B cell (primary cell): ENCODE results near the gene SEC14L5. TPM values are rescaled to one million over a fixed set of nuclear protein-coding genes. Genes with fewer than 3 reads are reported as not detected.

Experiments
- ATAC-seq: fragments of 200-7000 bp; cut with Tn5 transposase; one replicate; pipeline ENCODE4 v1.10.0; 2021; ENCODE audit warnings: low read depth, mild to moderate bottlenecking, moderate number of reproducible peaks, moderate library complexity
- CTCF ChIA-PET: fragments of 350-600 bp; sonication (Branson Sonifier 250); formaldehyde crosslinking; loops from one replicate; lab custom pipeline; 2021; ENCODE audit warnings: antibody characterized with exemption, inconsistent platforms; lab: Charles Lee
- POLR2A ChIA-PET: fragments of 350-600 bp; sonication (Branson Sonifier 250); formaldehyde crosslinking; loops from one replicate; lab custom pipeline; 2021; ENCODE audit warnings: antibody characterized with exemption; lab: Charles Lee
- DNase-seq: peaks from one replicate; pipeline ENCODE4 v3.0.0; 2013
- H2AFZ ChIP-seq: 2 replicates; pipeline ENCODE4 v1.6.1; 2012; ENCODE audit warnings: mild to moderate bottlenecking, low read depth, low read length; ENCODE audit not compliant: insufficient read depth, poor library complexity, severe bottlenecking
- H3K27ac ChIP-seq, 2 donors: 1 replicate in 1 of 2; 2 replicates in 1 of 2; pipeline ENCODE4 v1.5.1; 2012 to 2013; ENCODE audit warnings: low read length in 2 of 2, mild to moderate bottlenecking in 2 of 2, moderate library complexity in 1 of 2
- H3K27me3 ChIP-seq, 4 experiments: fragments of 200-600 bp in 1 of 4; sonication (generic) in 1 of 4; replicated peaks in 1 of 4; 1 replicate in 2 of 4; 2 replicates in 2 of 4; pipeline versions ENCODE4 v1.6.1 to v1.7.0; 2013 to 2016; ENCODE audit warnings: low read length in 3 of 4, mild to moderate bottlenecking in 2 of 4, mixed read lengths in 1 of 4, moderate library complexity in 1 of 4; ENCODE audit not compliant: insufficient read depth in 4 of 4, control insufficient read depth in 3 of 4; ENCODE audit errors: control extremely low read depth in 1 of 4
- H3K36me3 ChIP-seq, 2 experiments: replicated peaks in 1 of 2; 1 replicate in 1 of 2; 2 replicates in 1 of 2; pipeline versions ENCODE4 v1.6.1 to v1.7.1; 2013; ENCODE audit warnings: low read length in 1 of 2; ENCODE audit not compliant: insufficient read depth in 2 of 2, control insufficient read depth in 1 of 2; ENCODE audit errors: control extremely low read depth in 1 of 2, extremely low read depth in 1 of 2
- H3K4me1 ChIP-seq, 2 donors: fragments of 200-600 bp in 1 of 2; sonication (generic) in 1 of 2; 1 replicate in 1 of 2; 2 replicates in 1 of 2; pipeline versions ENCODE4 v1.5.1 to v1.6.1; 2013 to 2017; ENCODE audit warnings: low read length in 2 of 2; ENCODE audit not compliant: control insufficient read depth in 2 of 2, insufficient read depth in 2 of 2
- H3K4me2 ChIP-seq: replicated peaks from 2 replicates; pipeline ENCODE3; 2012; ENCODE audit warnings: mild to moderate bottlenecking, low read depth, low read length; ENCODE audit not compliant: poor library complexity, severe bottlenecking
- H3K4me3 ChIP-seq, 5 experiments: fragments of 200-600 bp in 1 of 5; sonication (generic) in 1 of 5; 1 replicate in 3 of 5; 2 replicates in 2 of 5; pipeline versions ENCODE4 v1.5.1 to v1.7.0; 2011 to 2016; ENCODE audit warnings: low read length in 4 of 5, mild to moderate bottlenecking in 4 of 5, low read depth in 2 of 5, control low read depth in 1 of 5, moderate library complexity in 1 of 5; ENCODE audit not compliant: insufficient read depth in 1 of 5; ENCODE audit errors: control extremely low read depth in 1 of 5, extremely low read depth in 1 of 5
- H3K79me2 ChIP-seq: fragments of 200-600 bp; sonication (generic); one replicate; pipeline ENCODE4 v1.6.0; 2016; ENCODE audit warnings: low read length; ENCODE audit not compliant: control insufficient read depth, insufficient read depth
- H3K9ac ChIP-seq: fragments of 200-600 bp; sonication (generic); 2 replicates; pipeline ENCODE4 v1.6.1; 2017; ENCODE audit warnings: mild to moderate bottlenecking, low read length, moderate library complexity
- H3K9me3 ChIP-seq, 3 donors: one replicate each; pipeline versions ENCODE4 v1.6.1 to v1.7.1; 2013; ENCODE audit warnings: low read length in 2 of 3; ENCODE audit not compliant: control insufficient read depth in 2 of 3, insufficient read depth in 1 of 3; ENCODE audit errors: control extremely low read depth in 1 of 3
- H4K20me1 ChIP-seq: 2 replicates; pipeline ENCODE4 v1.6.0; 2012; ENCODE audit warnings: mild to moderate bottlenecking, low read length; ENCODE audit not compliant: insufficient read depth, control insufficient read depth, poor library complexity, severe bottlenecking
- H3K27ac Mint-ChIP-seq: one replicate; pipeline ENCODE4 v1.8.0; 2021; ENCODE audit warnings: mixed read lengths
- H3K27me3 Mint-ChIP-seq: one replicate; pipeline ENCODE4 v1.8.0; 2021; ENCODE audit warnings: mixed read lengths
- H3K4me1 Mint-ChIP-seq: one replicate; pipeline ENCODE4 v1.8.0; 2021; ENCODE audit warnings: mixed read lengths
- H3K4me3 Mint-ChIP-seq: one replicate; pipeline ENCODE4 v1.8.0; 2021; ENCODE audit warnings: mixed read lengths
- H3K9me3 Mint-ChIP-seq: one replicate; pipeline ENCODE4 v1.8.0; 2022; ENCODE audit warnings: mixed read lengths; ENCODE audit not compliant: insufficient read depth
- EZH2 ChIP-seq: IDR thresholded peaks from 2 replicates; pipeline ENCODE4 v1.6.1; 2012; ENCODE audit warnings: borderline replicate concordance, low read depth, mild to moderate bottlenecking, moderate library complexity, low read length; ENCODE audit not compliant: insufficient read depth, poor library complexity, severe bottlenecking
- WGBS: methylation state at CpG from one replicate; pipeline ENCODE4 v1.1.5; 2013; ENCODE audit warnings: missing lambda C conversion rate; ENCODE audit not compliant: insufficient coverage; 5-methylcytosine and 5-hydroxymethylcytosine counted together
- intact Hi-C: fragments of 100-400 bp; cut with micrococcal nuclease; formaldehyde crosslinking; loops from one replicate; pipeline ENCODE4 v1.10.0; 2022
- polyA plus RNA-seq: library from polyadenylated mRNA; depleted of rRNA; stranded (reverse); fragments of >200 nt; gene quantifications from 2 replicates; pipeline ENCODE4 v1.2.3, GENCODE V29; 2012
- total RNA-seq, 2 donors: library from RNA; stranded (reverse); fragments of 120-200 nt in 1 of 2; gene quantifications; 1 replicate in 1 of 2; 2 replicates in 1 of 2; pipeline versions ENCODE4 v1.2.3 to v1.2.4, GENCODE V29; 2013 to 2022
- TF ChIP-seq, protein P1 (sequence below): fragments of 200-600 bp; IDR thresholded peaks from one replicate; pipeline ENCODE4 v1.8.0; 2022; ENCODE audit warnings: antibody characterized with exemption, mild to moderate bottlenecking

SEC14L5 gene
- total and polyA plus RNA-seq, 2 donors (not counting 1 experiment from before 2014, with no cell fraction given): not detected

DNA sequence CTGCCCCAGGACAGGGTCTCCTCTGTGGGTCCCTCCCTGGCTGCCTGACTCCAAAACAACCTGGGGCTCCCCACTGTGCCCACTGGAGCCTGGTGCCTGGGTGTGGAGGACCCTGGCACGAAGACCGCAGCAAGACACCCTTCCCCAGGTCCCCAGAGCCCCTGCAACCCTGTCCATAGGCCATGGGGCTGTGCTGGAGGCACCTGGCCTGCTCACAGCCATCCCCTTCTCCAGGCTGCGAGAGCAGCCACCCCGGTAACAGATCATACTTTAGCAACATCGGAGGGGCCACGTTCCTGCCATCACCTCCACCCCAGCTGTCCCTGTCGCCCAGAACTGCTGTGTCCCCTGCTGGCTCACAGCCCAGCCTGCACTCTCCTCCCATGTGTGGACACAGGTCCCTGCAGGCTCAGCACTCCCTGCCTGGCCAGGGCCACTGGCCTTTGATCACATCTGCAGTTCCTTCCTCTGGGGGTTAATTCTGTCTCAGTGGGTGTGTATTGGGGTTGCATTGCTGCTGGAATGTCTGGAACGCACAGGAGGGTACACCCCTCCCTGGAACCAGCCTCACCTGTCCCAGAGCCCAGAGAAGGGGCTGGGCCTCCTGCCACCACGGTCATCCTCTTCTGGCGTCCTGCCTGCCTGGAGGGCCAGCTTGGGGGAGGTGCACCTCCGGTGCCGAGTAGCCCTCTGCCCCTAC lies 33.4 kb upstream of the SEC14L5 start:
- Histone ChIP-seq H3K4me2 (no peak overlapping the region), H2AFZ (no peak overlapping the region), H3K9me3 (peaks cover 0 to 28% (median 13%) of the 10 kb centered on the region in 3 donors), H3K4me1 (no peaks in the 10 kb centered on the region), H3K27me3 (peaks cover 0 to 7% (median 0%) of the 10 kb centered on the region in 4 experiments), H3K79me2 (no peaks in the 10 kb centered on the region), H3K4me3 (no peak overlapping the region), H3K27ac (no peak overlapping the region), H4K20me1 (no peaks in the 10 kb centered on the region), H3K36me3 (no peaks in the 10 kb centered on the region), H3K9ac (no peak overlapping the region)
- Mint-ChIP-seq H3K4me3 (no peak overlapping the region), H3K27me3 (no peaks in the 10 kb centered on the region), H3K4me1 (no peaks in the 10 kb centered on the region), H3K27ac (no peak overlapping the region), H3K9me3 (peaks cover 5% of the 10 kb centered on the region)
- intact Hi-C loops: no loop called here
- 64% methylated on average over 11 of the region's 12 CpGs for WGBS
- CTCF ChIA-PET: no interaction called here
- TF ChIP-seq EZH2: no peak
- TF ChIP-seq, protein P1, sequence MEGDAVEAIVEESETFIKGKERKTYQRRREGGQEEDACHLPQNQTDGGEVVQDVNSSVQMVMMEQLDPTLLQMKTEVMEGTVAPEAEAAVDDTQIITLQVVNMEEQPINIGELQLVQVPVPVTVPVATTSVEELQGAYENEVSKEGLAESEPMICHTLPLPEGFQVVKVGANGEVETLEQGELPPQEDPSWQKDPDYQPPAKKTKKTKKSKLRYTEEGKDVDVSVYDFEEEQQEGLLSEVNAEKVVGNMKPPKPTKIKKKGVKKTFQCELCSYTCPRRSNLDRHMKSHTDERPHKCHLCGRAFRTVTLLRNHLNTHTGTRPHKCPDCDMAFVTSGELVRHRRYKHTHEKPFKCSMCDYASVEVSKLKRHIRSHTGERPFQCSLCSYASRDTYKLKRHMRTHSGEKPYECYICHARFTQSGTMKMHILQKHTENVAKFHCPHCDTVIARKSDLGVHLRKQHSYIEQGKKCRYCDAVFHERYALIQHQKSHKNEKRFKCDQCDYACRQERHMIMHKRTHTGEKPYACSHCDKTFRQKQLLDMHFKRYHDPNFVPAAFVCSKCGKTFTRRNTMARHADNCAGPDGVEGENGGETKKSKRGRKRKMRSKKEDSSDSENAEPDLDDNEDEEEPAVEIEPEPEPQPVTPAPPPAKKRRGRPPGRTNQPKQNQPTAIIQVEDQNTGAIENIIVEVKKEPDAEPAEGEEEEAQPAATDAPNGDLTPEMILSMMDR: no peak
- DNase-seq (no peak), ATAC-seq (no peak)
- POLR2A ChIA-PET: no interaction called here

DNA sequence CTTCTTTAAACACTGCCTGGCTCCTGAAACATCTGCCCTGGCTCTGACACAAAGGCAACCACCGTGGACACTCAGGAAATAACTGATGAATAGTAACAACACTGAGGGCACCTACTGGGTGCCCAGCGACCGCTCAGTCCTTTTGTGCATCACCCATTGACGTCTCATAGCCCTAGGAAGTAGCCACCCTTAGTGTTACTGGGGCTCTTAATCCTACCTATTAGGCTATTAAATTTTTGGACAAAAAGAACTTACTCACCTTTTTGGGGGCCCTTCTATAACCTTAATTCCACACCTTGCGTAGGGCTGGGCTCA lies 32.9 kb upstream of the SEC14L5 start:
- H3K4me1 ChIP-seq: no peaks in the 10 kb centered on the region
- Mint-ChIP-seq H3K27me3 (no peaks in the 10 kb centered on the region), H3K4me3 (no peak overlapping the region), H3K27ac (no peak overlapping the region), H3K4me1 (no peaks in the 10 kb centered on the region), H3K9me3 (peaks cover 5% of the 10 kb centered on the region)
- H3K36me3 ChIP-seq: no peaks in the 10 kb centered on the region
- H4K20me1 ChIP-seq: no peaks in the 10 kb centered on the region
- ChIA-PET CTCF (no interaction called here), POLR2A (no interaction called here)
- H3K79me2 ChIP-seq: no peaks in the 10 kb centered on the region
- TF ChIP-seq, protein P1: no peak
- TF ChIP-seq EZH2: no peak
- no peak overlapping the region for H3K4me2 ChIP-seq
- H3K27ac ChIP-seq: no peak overlapping the region
- H3K9me3 ChIP-seq: peaks cover 0 to 28% (median 13%) of the 10 kb centered on the region in 3 donors
- H3K9ac ChIP-seq: no peak overlapping the region
- ATAC-seq: no peak
- WGBS: 80% methylated on average over 4 of the region's 5 CpGs
- intact Hi-C loops: no loop called here
- peaks cover 0 to 7% (median 0%) of the 10 kb centered on the region in 4 experiments for H3K27me3 ChIP-seq
- no peak overlapping the region for H2AFZ ChIP-seq
- no peak overlapping the region for H3K4me3 ChIP-seq
- DNase-seq: no peak
